Ovary (tissue), 3 donors: ENCODE measurements around the gene MYH9.

ENCODE experiments used
- EP300 ChIP-seq: sonication (generic); formaldehyde crosslinking; IDR thresholded peaks from one replicate; pipeline ENCODE4 v1.6.1; 2017; ENCODE audit warnings: antibody characterized with exemption
- POLR2A ChIP-seq: fragments of 450-650 bp; IDR thresholded peaks from one replicate; pipeline ENCODE4 v1.6.1; 2017; ENCODE audit warnings: antibody characterized with exemption, mild to moderate bottlenecking, moderate library complexity
- TF ChIP-seq, protein P1 (sequence below), 3 donors: fragments of 450-650 bp in 2 of 3; fragments of 200-600 bp in 1 of 3; IDR thresholded peaks; one replicate each; pipeline versions ENCODE4 v1.5.1 to v1.8.0; 2016 to 2022; ENCODE audit warnings: antibody characterized with exemption in 3 of 3, mild to moderate bottlenecking in 1 of 3
- donor health status: DM: no; HTN: no; CAD: no.

DNA sequence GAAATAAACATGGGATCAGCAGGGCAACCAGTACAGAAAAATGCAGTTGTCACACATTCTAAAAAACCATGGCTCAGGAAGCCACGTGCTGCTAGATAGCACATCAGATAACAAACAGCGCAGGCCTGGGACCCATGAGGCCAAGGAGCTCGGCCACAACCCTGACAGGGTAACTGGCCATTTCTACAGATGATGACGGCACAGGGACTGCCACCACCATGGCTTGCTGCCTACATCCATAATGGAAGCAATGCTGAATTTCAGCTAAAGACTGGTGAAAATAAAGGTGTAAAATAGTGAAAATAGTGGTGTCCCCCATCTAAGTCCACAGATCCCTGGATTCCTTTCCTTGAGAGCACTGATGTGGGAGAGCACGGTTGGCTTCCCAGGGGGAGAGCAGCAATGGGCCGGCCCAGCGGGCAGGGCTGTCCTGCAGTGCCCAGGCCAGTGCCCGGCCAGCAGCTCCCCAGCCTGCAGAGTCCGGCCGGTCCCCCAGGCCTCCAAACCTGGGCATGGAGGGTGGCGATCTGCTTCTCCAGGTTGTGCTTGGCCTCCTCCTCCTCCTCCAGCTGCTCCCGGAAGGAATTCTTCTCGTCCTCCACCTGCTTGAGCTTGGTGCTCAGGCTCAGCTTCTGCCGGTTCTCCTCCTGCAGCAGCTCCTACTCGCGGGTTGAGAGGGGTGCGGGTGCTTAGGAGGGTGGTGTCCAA lies 94.8 kb downstream of the MYH9 start:
- TF ChIP-seq, protein P1, sequence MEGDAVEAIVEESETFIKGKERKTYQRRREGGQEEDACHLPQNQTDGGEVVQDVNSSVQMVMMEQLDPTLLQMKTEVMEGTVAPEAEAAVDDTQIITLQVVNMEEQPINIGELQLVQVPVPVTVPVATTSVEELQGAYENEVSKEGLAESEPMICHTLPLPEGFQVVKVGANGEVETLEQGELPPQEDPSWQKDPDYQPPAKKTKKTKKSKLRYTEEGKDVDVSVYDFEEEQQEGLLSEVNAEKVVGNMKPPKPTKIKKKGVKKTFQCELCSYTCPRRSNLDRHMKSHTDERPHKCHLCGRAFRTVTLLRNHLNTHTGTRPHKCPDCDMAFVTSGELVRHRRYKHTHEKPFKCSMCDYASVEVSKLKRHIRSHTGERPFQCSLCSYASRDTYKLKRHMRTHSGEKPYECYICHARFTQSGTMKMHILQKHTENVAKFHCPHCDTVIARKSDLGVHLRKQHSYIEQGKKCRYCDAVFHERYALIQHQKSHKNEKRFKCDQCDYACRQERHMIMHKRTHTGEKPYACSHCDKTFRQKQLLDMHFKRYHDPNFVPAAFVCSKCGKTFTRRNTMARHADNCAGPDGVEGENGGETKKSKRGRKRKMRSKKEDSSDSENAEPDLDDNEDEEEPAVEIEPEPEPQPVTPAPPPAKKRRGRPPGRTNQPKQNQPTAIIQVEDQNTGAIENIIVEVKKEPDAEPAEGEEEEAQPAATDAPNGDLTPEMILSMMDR (IDR thresholded peaks at IDR 0.05): no peak
- TF ChIP-seq EP300: no peak
- no peak for TF ChIP-seq POLR2A
